HG03469 (cell line): ENCODE measurements around the gene NFKBIB.
"Not testable (repeated sequence)": the region's sequence is repeated elsewhere in the genome, so short reads cannot be mapped to it uniquely, and the experiment has no call there.

Experiments used
- ATAC-seq: cut with Tn5 transposase; IDR thresholded peaks from one replicate; pipeline ENCODE4 v1.9.1; 2021; ENCODE audit warnings: mild to moderate bottlenecking, moderate library complexity, moderate number of reproducible peaks; ENCODE audit not compliant: unreplicated experiment

NFKBIB gene

DNA sequence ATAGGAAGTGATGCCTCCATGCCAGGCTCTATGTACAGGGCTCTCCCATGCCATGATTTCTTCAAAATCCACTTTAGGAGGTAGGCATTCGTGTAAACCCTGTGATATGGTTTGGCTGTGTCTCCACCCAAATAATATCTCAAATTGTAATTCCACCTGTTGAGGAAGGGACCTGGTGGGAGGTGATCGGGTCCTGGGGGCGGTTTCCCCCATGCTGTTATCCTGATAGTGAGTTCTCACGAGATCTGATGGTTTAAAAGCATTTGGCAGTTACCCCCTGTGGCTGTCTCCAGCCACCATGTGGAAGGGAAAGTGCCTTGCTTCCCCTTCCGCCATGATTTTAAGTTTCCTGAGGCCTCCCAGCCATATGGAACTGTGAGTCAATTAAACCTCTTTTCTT lies 22.7 kb downstream of the NFKBIB start:
- no peak for ATAC-seq

GRCh38 chr19:38924388-38924787 lies 24.6 kb downstream of the NFKBIB start:
- ATAC-seq = no peak

DNA sequence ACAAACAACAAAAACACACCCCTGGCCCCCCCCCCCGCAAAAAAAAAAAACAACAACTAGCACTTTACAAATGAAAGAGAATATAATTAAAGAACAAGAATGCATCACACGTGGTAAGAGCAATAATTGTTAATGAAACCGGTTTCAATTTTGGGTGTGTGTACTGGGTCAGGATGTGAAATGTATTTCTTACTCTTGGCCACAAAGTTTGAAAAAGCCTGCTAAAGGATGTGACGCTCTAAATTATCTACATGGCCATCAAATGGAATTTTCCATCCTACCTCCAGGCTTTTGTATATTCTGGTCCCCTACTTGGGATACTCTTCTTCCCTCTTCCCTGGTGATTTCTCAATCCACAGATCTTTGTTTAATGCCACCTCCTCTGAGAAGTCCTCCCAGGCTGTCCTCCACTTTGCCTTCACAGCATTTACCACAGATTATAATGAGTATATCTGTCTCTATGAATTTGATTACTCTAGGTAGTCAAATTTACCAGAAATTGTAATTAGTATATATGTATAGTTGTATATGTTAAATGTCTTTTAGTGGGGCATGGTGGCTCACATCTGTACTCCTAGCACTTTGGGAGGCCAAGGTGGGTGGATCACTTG lies 28.7 kb downstream of the NFKBIB start:
- ATAC-seq = no peak

- ATAC-seq = peak; percentile 64
These were observed 30.4 kb downstream of the NFKBIB start, which contains the start of gene SARS2 for GRCh38 chr19:38929929-38930775. SARS2 (minus strand) TSS chr19:38930763; CDS start chr19:38930736, 27 bp downstream.

DNA sequence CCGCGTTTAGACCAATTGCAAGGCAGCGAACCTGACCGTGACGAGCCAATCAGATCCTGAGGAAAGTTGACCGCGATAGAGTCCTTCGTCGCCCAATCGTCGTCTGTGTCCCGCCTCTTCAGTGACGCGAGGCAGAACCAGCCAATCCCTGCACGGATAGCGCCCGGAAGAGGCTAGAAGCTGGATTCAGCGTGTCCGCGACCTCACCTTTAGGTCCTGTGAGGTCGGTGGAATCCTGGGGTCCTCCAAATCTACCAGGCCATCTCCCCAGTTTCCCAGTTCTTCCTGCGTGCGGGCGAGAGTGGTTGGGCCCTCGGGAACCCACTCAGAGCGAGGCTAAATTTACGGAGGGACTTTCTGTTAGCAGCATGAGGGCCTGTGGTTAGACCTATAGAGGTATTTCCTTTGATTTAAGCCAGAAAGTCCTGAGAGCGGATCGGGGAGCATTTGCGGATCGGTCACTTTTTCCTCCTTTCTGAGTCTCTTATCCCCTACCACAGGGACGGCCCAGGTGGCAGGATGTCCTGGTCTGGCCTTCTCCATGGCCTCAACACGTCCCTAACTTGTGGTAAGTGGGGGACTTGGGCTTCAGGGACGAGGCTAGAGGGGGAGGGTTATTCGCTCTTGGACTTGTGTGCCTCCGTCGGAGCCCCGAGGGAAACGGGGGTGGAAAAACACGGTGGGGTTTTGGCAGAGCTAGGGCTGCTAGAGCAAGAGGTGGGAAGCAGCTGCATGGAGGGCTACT lies 31.2 kb downstream of the NFKBIB start, which contains the start of gene MRPS12:
MRPS12 (plus strand) TSS at position 169 of the 745 bp plus-strand sequence; CDS start at position 520, 351 bp downstream.
- ATAC-seq = peak; percentile 80

GRCh38 chr19:38931521-38931793 lies 31.7 kb downstream of the NFKBIB start:
- ATAC-seq = no peak

- no peak for ATAC-seq
These were observed 32.8 kb downstream of the NFKBIB start for GRCh38 chr19:38932425-38933179.

DNA sequence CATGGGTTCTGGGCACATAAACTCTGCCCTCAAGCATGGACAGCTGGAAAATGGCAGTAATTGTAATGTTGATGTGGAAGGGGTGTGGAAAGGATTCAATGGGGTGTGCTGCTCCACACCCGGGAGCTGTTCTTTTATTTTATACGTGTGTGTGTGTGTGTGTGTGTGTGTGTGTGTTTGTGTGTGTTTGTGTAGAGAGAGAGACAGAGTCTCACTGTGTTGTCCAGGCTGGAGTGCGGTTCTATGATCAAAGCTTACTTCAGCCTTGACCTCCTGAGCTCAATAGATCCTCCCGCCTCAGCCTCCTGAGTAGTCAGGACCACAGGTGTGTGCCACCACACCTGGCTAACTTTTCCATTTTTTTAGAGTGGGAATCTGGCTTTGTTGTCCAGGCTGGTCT lies 33.8 kb downstream of the NFKBIB start:
- ATAC-seq = no peak

DNA sequence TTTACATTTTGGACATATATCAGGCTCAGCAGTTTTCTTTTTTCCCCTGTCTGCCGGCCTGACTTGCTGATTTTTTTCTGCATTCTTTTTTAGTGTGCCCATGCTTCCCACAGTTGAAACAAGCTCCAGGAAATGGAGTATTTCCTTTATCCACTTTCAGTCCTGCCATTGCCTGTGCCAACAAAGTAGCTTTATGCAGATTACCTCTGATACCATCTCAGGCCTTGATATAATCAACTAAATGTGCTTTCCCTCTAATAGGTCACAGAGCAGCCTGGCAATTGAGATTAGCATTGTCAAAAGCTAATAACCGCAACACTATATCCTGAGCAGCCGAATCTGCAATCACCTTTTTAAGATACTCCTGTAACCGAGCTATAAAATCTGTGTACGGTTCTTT lies 40.2 kb downstream of the NFKBIB start:
- no peak for ATAC-seq

DNA sequence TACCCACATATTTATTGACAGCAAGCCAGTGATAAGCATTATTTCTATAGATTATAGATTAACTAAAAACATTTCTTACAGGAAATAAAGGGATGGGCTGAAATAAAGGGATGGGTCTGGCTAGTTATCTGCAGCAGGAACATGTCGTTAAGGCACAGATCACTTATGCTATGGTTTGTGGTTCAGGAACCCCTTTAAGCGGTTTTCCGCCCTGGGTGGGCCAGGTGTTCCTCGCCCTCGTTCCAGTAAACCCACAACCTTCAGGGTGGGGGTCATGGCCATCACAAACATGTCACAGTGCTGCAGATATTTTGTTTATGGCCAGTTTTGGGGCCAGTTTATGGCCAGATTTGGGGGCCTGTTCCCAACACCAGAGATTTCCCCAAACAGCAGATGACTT lies 41.7 kb downstream of the NFKBIB start:
- ATAC-seq = not testable (repeated sequence)

- ATAC-seq = no peak
These were observed 42.2 kb downstream of the NFKBIB start for GRCh38 chr19:38941979-38942378.

DNA sequence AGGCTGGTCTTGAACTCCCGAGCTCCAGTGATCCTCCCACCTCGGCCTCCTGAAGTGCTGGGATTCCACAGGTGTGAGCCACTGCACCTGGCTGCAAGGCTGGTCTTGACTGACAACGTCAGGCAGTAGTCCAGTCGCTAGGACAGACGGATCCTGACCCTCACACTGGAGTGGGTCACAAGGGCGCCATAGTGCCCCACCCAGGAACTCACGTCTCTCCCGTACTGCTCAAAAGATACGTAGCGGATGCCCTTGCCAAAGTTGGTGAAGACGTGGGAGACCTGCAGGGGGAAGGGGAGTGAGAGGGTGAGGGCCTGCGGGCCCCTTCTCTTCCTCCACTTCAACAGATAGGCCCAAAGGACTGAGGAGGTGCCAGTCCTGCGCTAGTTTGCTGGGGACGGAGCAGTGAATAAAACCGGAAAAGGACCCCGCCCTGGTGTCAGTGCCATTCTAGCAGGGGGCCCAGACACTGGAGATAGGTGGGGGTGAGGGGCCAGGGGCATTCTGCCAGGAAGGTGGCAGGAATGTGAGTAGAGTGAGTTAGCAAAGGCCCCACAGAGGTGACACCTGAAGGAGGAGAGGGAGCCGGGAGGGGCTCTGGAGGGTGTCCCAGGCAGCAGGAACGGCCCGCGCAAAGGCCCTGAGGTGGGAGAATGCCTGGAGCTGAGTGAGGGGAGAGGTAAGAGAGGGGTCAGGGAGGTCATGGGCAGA lies 42.9 kb downstream of the NFKBIB start:
- no peak for ATAC-seq

DNA sequence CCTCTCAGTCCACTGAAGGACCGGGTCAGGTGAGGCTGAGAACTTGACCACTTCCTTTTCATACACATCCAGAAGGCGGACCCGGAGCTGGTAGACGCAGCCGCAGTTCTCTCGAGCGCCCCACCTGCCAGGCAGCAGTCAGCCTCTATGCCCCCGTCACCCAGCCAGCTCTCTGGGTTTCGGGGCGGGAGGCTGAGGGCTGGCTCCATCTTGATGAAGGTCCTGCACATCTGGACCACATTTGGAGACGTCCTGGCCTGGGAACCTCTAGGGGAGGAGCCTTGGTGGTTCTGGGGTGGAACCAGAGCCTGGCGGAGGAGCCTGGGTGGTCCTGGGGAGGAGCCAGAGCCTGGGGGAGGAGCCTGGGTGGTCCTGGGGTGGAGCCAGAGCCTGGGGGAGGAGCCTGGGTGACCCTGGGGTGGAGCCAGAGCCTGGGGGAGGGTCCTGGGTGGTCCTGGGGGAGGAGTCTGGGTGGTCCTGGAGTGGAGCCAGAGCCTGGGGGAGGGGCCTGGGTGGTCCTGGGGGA lies 45.3 kb downstream of the NFKBIB start:
- no peak for ATAC-seq

DNA sequence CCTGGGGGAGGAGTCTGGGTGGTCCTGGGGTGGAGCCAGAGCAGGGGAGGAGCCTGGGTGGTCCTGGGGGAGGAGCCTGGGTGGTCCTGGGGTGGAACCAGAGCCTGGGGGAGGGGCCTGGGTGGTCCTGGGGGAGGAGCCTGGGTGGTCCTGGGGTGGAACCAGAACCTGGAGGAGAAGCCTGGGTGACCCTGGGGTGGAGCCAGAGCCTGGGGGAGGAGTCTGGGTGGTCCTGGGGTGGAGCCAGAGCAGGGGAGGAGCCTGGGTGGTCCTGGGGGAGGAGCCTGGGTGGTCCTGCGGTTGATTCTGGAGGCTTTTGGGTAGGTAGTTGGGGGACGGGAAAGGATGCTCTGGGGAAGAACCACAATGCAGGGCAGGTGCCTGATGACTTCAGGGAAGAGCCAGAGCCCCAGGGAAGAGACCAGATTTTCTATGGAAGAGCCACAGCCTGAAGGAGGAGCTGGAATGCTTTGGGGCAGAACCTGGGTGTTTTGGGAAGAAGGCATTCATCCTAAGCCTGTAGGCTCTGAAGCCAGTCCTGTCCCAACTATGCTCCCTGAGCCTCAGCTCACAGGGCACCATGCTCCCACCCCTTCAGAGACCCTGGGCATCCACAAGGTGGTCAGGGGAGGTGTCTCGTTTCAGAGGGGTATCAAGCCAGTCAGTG lies 45.9 kb downstream of the NFKBIB start:
- ATAC-seq = no peak

DNA sequence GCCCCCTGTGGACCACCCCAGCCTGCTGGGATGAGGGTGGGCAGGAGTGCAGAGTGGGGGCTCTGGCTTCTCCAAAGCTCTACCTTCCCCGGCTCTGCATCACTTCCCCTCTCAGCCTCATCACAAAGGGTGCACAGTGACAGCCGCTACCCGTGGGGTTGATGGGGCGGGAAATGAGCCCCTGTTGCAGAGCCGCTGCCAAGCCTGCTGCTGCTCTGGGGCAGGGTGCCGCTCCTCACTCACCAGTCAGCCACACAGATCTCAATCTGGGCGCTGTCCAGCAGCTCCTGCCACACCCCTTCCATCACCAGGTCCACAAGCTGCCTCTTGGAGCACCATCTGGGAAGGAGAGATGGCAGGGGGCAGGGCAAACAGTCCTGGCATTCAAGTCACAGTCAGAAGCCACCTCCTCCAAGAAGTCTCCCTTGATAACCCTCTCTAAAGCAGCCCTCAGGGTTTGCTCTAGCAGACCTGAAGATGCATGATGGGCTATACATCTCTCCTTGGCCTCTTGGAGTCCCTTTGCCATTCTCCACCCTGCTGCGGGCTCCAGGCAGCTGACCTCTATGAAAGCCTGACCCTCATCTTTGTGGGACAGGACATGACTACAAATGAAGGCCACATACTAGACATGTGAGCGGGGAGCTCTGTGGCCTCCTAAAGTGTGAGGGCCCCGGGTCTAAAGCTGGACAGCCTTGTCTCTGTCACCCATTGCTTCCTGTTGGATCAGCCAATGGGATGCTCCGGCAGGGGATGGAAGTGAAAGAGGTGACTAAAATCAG lies 46.7 kb downstream of the NFKBIB start:
- ATAC-seq = no peak

DNA sequence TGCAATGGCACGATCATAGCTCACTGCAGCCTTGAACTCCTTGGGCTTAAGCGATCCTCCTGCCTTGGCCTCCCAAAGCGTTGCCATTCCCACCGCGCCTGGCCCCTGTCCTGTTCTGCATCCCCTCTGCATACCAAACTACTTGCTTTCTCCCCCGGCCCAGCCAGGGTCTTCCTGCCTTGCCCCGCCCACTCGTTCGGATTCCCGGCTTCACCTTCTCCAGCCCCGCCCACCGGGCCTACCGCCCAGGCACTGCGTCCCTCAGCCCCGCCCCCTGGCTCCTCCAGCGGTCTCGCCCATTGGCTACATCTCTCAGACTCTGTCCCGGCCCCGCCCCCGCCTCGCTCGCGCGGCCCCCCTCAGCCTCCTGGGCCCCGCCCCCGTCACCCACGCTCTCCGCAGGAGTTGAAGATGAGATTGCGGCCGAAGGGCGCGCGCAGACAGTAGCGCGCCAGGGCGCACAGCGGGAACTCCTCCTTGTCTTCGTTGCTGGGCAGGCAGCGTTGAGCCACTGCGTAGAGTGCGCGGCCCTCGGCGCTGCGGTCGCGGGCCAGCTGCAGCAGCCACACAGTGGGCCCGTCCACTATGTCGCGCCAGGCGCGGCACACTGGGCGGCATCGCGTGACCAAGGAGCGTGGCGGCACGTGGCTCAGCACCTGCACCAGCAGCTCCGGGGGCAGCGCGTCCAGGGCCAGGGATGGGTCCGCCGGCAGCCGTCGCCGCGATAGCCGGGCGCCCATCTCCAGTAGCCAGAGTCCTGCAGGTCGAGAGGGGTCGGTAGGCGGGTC lies 50.0 kb downstream of the NFKBIB start:
- ATAC-seq = peak; percentile 50

- no peak for ATAC-seq
These were observed 51.4 kb downstream of the NFKBIB start for GRCh38 chr19:38951187-38951586.
